Duodenal mucosa (tissue), 2 donors: ENCODE results near the gene MTPN.

Source experiments
- H3K27ac ChIP-seq: one replicate; pipeline ENCODE4 v1.7.0; 2013; ENCODE audit warnings: low read depth, low read length
- H3K27me3 ChIP-seq, 2 donors: one replicate each; pipeline ENCODE4 v1.7.0; 2013; ENCODE audit warnings: low read length in 2 of 2, control low read depth in 1 of 2; ENCODE audit not compliant: insufficient read depth in 2 of 2, control insufficient read depth in 1 of 2
- H3K36me3 ChIP-seq, 2 donors: one replicate each; pipeline ENCODE4 v1.7.0; 2013; ENCODE audit warnings: low read length in 2 of 2, control low read depth in 1 of 2; ENCODE audit not compliant: insufficient read depth in 2 of 2, control insufficient read depth in 1 of 2
- H3K4me1 ChIP-seq, 2 donors: one replicate each; pipeline ENCODE4 v1.7.0; 2013; ENCODE audit warnings: low read length in 2 of 2, control low read depth in 1 of 2; ENCODE audit not compliant: insufficient read depth in 2 of 2, control insufficient read depth in 1 of 2
- H3K4me3 ChIP-seq, 2 donors: one replicate each; pipeline ENCODE4 v1.7.0; 2013; ENCODE audit warnings: low read length in 2 of 2, low read depth in 1 of 2
- H3K9ac ChIP-seq, 2 donors: one replicate each; pipeline ENCODE4 v1.7.0; 2013; ENCODE audit warnings: low read length in 2 of 2, low read depth in 1 of 2
- H3K9me3 ChIP-seq, 2 donors: one replicate each; pipeline ENCODE4 v1.7.0; 2013; ENCODE audit warnings: low read length in 2 of 2, control low read depth in 1 of 2; ENCODE audit not compliant: control insufficient read depth in 1 of 2

Gene MTPN

GRCh38 chr7:135977007-135977741 lies at the start of gene MTPN:
Gene MTPN (minus strand): TSS chr7:135977359. CDS start chr7:135977100, 259 bp downstream.
- Histone ChIP-seq H3K36me3 (peaks cover 0 to 4% of the 10 kb centered on the region in 2 donors), H3K9ac (peak within 1 kb of the TSS; percentile 72 to 77), H3K27me3 (no peaks in the 10 kb centered on the region), H3K9me3 (no peaks in the 10 kb centered on the region), H3K4me1 (peaks cover 27 to 36% of the 10 kb centered on the region in 2 donors), H3K27ac (peak within 1 kb of the TSS; percentile 77), H3K4me3 (peak within 1 kb of the TSS; percentile 84 to 93)

- Histone ChIP-seq H3K9ac (no peak overlapping the region), H3K27me3 (peaks cover 0 to 3% of the 10 kb centered on the region in 2 donors), H3K27ac (no peak overlapping the region), H3K4me1 (no peaks in the 10 kb centered on the region), H3K4me3 (no peak overlapping the region), H3K36me3 (no peaks in the 10 kb centered on the region), H3K9me3 (no peaks in the 10 kb centered on the region)
These were observed 49.0 kb upstream of the MTPN start for GRCh38 chr7:136026209-136026608.

GRCh38 chr7:136023134-136023869 lies 46.1 kb upstream of the MTPN start:
- no peak overlapping the region for H3K4me3 ChIP-seq
- H3K9me3 ChIP-seq, result no peaks in the 10 kb centered on the region
- H3K9ac ChIP-seq, result no peak overlapping the region
- no peak overlapping the region for H3K27ac ChIP-seq
- H3K4me1 ChIP-seq, result no peaks in the 10 kb centered on the region
- H3K36me3 ChIP-seq, result no peaks in the 10 kb centered on the region
- H3K27me3 ChIP-seq, result no peaks in the 10 kb centered on the region

GRCh38 chr7:136020556-136020955 lies 43.4 kb upstream of the MTPN start:
- Histone ChIP-seq H3K27me3 (no peaks in the 10 kb centered on the region), H3K4me3 (no peak overlapping the region), H3K27ac (no peak overlapping the region), H3K9me3 (no peaks in the 10 kb centered on the region), H3K4me1 (no peaks in the 10 kb centered on the region), H3K36me3 (no peaks in the 10 kb centered on the region), H3K9ac (no peak overlapping the region)

- no peaks in the 10 kb centered on the region for H3K36me3 ChIP-seq
- no peak overlapping the region for H3K4me3 ChIP-seq
- no peak overlapping the region for H3K27ac ChIP-seq
- H3K9me3 ChIP-seq, result no peaks in the 10 kb centered on the region
- no peak overlapping the region for H3K9ac ChIP-seq
- H3K27me3 ChIP-seq, result no peaks in the 10 kb centered on the region
- no peaks in the 10 kb centered on the region for H3K4me1 ChIP-seq
These were observed 40.9 kb upstream of the MTPN start for GRCh38 chr7:136018104-136018503.

GRCh38 chr7:136016649-136017395 lies 39.7 kb upstream of the MTPN start:
- H3K27me3 ChIP-seq, result no peaks in the 10 kb centered on the region
- no peaks in the 10 kb centered on the region for H3K4me1 ChIP-seq
- H3K9me3 ChIP-seq, result no peaks in the 10 kb centered on the region
- H3K27ac ChIP-seq, result no peak overlapping the region
- no peaks in the 10 kb centered on the region for H3K36me3 ChIP-seq
- H3K9ac ChIP-seq, result no peak overlapping the region
- no peak overlapping the region for H3K4me3 ChIP-seq

DNA sequence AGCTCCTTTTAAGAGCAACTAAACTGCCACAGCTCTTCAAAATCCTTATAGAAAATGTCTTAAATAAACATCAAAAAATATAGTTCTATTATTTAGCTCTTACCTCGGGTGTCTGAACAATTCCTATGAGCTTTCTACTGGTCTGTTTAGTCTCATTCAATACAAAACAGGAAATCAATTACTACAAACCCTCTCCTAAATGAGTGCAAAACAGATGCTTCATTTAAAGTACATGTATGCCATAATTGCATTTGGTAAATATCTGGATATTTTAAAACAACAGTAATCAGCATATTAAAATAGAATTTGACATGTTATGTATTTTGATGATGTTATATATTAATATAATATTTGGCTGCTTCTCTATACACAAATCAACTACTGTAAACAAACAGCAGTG lies 38.5 kb upstream of the MTPN start:
- Histone ChIP-seq H3K27me3 (no peaks in the 10 kb centered on the region), H3K9me3 (no peaks in the 10 kb centered on the region), H3K4me3 (no peak overlapping the region), H3K36me3 (no peaks in the 10 kb centered on the region), H3K4me1 (no peaks in the 10 kb centered on the region), H3K27ac (no peak overlapping the region), H3K9ac (no peak overlapping the region)

DNA sequence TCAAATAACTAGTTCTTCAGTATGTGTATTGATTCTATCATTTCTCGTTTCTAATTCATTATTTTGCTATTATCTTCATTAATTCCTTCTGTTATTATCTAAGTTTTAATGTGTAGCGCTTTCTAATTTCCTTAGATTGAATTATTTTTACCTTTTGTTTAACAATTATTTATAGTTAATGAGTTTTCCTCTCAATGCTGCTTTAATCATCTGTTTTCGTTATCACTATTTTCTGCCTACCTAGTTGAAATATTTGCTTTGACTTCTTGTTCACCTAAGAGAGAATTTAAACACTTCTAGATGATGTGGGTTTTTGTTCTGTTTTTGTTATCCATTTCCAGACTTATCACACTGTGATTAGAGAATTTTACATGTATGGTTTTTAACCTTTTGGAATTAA lies 37.5 kb upstream of the MTPN start:
- Histone ChIP-seq H3K4me3 (no peak overlapping the region), H3K9ac (no peak overlapping the region), H3K27me3 (no peaks in the 10 kb centered on the region), H3K36me3 (no peaks in the 10 kb centered on the region), H3K9me3 (no peaks in the 10 kb centered on the region), H3K4me1 (no peaks in the 10 kb centered on the region), H3K27ac (no peak overlapping the region)

GRCh38 chr7:136012238-136012637 lies 35.1 kb upstream of the MTPN start:
- no peaks in the 10 kb centered on the region for H3K36me3 ChIP-seq
- H3K27ac ChIP-seq, result no peak overlapping the region
- no peaks in the 10 kb centered on the region for H3K4me1 ChIP-seq
- no peaks in the 10 kb centered on the region for H3K9me3 ChIP-seq
- no peak overlapping the region for H3K9ac ChIP-seq
- H3K27me3 ChIP-seq, result no peaks in the 10 kb centered on the region
- no peak overlapping the region for H3K4me3 ChIP-seq

GRCh38 chr7:136009488-136010079 lies 32.4 kb upstream of the MTPN start:
- Histone ChIP-seq H3K9me3 (no peaks in the 10 kb centered on the region), H3K4me1 (no peaks in the 10 kb centered on the region), H3K9ac (no peak overlapping the region), H3K36me3 (no peaks in the 10 kb centered on the region), H3K4me3 (no peak overlapping the region), H3K27ac (no peak overlapping the region), H3K27me3 (no peaks in the 10 kb centered on the region)
